Progenitor cell of endocrine pancreas (in vitro differentiated cells): ENCODE data around the gene FADS6. TPM values are rescaled to one million over a fixed set of nuclear protein-coding genes. Genes with fewer than 3 reads are reported as not detected.

Experiments used
- DNase-seq: peaks from one replicate; pipeline ENCODE4 v3.0.0; 2021; ENCODE audit warnings: low spot score; ENCODE audit not compliant: unreplicated experiment
- H3K27ac Mint-ChIP-seq: 2 replicates; pipeline ENCODE4 v1.8.0; 2021; ENCODE audit warnings: mild to moderate bottlenecking, moderate library complexity, mixed read lengths
- H3K27me3 Mint-ChIP-seq: 2 replicates; pipeline ENCODE4 v1.8.0; 2021; ENCODE audit warnings: mixed read lengths
- H3K36me3 Mint-ChIP-seq: 2 replicates; pipeline ENCODE4 v1.8.0; 2022; ENCODE audit warnings: mixed read lengths; ENCODE audit not compliant: insufficient read depth
- H3K4me1 Mint-ChIP-seq: 2 replicates; pipeline ENCODE4 v1.8.0; 2021; ENCODE audit warnings: low read depth, mixed read lengths
- H3K4me3 Mint-ChIP-seq: 2 replicates; pipeline ENCODE4 v1.8.0; 2021; ENCODE audit warnings: low read depth, mild to moderate bottlenecking, moderate library complexity, mixed read lengths
- H3K9me3 Mint-ChIP-seq: 2 replicates; pipeline ENCODE4 v1.8.0; 2021; ENCODE audit warnings: low read depth, mixed read lengths
- CTCF ChIP-seq: fragments of 200-600 bp; sonication (generic); IDR thresholded peaks from one replicate; pipeline ENCODE4 v1.5.0; 2021; ENCODE audit warnings: antibody characterized with exemption, mild to moderate bottlenecking; ENCODE audit not compliant: unreplicated experiment
- total RNA-seq: library from RNA; stranded (reverse); gene quantifications from 2 replicates; pipeline ENCODE4 v1.2.1, GENCODE V29; 2021

The FADS6 gene
- total RNA-seq, 1 donor from 2014 or later: 0.14 TPM

- Mint-ChIP-seq H3K4me1 (peaks cover 4% of the 10 kb centered on the region), H3K27ac (no peak overlapping the region), H3K36me3 (no peaks in the 10 kb centered on the region), H3K9me3 (no peaks in the 10 kb centered on the region), H3K4me3 (no peak overlapping the region), H3K27me3 (peaks cover 10% of the 10 kb centered on the region)
- no peak for TF ChIP-seq CTCF
- DNase-seq: no peak
Observed at GRCh38 chr17:74881073-74881472, 12.4 kb downstream of the FADS6 start.

GRCh38 chr17:74879308-74879707 is 14.1 kb downstream of the FADS6 start:
- Mint-ChIP-seq H3K27me3 (peaks cover 9% of the 10 kb centered on the region), H3K36me3 (no peaks in the 10 kb centered on the region), H3K4me3 (no peak overlapping the region), H3K4me1 (peaks cover 14% of the 10 kb centered on the region), H3K9me3 (no peaks in the 10 kb centered on the region), H3K27ac (no peak overlapping the region)
- DNase-seq: no peak
- no peak for TF ChIP-seq CTCF

GRCh38 chr17:74878658-74879057 is 14.8 kb downstream of the FADS6 start:
- DNase-seq: no peak
- H3K27me3 Mint-ChIP-seq: peaks cover 8% of the 10 kb centered on the region
- TF ChIP-seq CTCF: no peak
- H3K4me3 Mint-ChIP-seq: no peak overlapping the region
- H3K27ac Mint-ChIP-seq: no peak overlapping the region
- no peaks in the 10 kb centered on the region for H3K36me3 Mint-ChIP-seq
- peaks cover 18% of the 10 kb centered on the region for H3K4me1 Mint-ChIP-seq
- no peaks in the 10 kb centered on the region for H3K9me3 Mint-ChIP-seq

- H3K27ac Mint-ChIP-seq: peak overlapping the region; percentile 38
Observed at GRCh38 chr17:74877592-74878548, 15.6 kb downstream of the FADS6 start.

More at GRCh38 chr17:74877592-74878548, 15.6 kb downstream of the FADS6 start:
- Mint-ChIP-seq H3K4me3 (no peak overlapping the region), H3K27me3 (peaks cover 8% of the 10 kb centered on the region), H3K4me1 (peaks cover 18% of the 10 kb centered on the region), H3K9me3 (no peaks in the 10 kb centered on the region), H3K36me3 (no peaks in the 10 kb centered on the region)
- DNase-seq: no peak
- no peak for TF ChIP-seq CTCF
